ENCODE measurements around the gene HAUS2. TPM values are rescaled to one million over a fixed set of nuclear protein-coding genes. Genes with fewer than 3 reads are reported as not detected.

The HAUS2 gene
- total and polyA plus RNA-seq, 2 donors (not counting 3 experiments of a cell fraction or from before 2014, with no cell fraction given), result 12.6 to 33.5 TPM

DNA sequence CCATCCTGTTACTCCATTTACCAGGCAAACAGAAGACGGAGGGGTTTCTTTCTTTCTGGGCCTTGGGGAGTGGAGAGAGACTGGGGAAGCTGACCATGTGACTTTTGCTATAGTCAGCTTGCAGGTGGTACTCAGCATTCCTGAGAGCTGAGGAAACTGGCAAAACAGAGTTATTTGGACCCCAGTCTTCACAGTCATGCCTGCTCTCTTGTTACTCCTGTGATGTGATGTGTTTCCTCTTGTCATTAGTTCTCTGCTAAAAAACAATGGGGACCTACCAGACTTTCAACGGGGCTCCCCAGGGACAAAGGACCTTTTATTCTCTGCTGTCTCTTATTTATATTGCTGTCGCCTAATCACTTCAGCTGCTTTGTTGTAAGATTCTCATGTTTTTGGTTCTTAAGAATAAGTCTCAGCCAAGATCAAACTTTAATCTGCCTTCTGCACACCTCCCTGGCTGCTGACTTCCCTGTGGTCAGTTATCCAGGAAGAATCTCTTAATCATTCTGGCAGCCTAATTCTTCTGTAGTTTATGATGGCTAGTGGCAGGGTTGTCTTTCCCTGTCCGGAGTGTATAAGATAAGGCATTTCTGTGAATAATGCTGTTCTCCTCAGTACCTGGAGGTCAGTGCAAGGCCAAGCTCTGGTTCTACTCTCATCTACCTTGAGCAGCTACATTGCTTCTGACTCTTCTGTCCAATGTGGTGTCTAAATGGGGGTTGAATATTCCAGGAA is 35.6 kb downstream of the HAUS2 start:
- POLR2A ChIA-PET, result no interaction called here
- CTCF ChIA-PET, result interaction anchor here (1.0 to 1.6 kb wide), 3 partner anchors 8 to 18 kb away, joined by 3 to 6 read pairs (median 3); no protein-coding TSS in a partner anchor
- TSS peak; percentile 21 for BruUV-seq (replicated peaks)
- Histone ChIP-seq H3K4me2 (ENCODE audit: insufficient read depth, low read length) (no peak overlapping the region), H3K79me2 (ENCODE audit: control insufficient read depth, insufficient read depth, low read length) (peaks cover 4% of the 10 kb centered on the region), H3K9me1 (replicated peaks; ENCODE audit: control insufficient read depth, extremely low read depth, insufficient read depth, low read length) (no peaks in the 10 kb centered on the region), H3K9me3 (replicated peaks; ENCODE audit: control insufficient read depth, insufficient read depth, low read length) (no peaks in the 10 kb centered on the region), H3K9ac (replicated peaks; ENCODE audit: extremely low read depth, insufficient read depth, low read length) (no peak overlapping the region), H3K4me1 (ENCODE audit: control insufficient read depth, extremely low read depth, insufficient read depth, low read length) (peaks cover 22% of the 10 kb centered on the region), H3K27ac (ENCODE audit: insufficient read depth, low read depth, low read length) (peak overlapping the region; percentile 35), H2AFZ (ENCODE audit: low read depth, low read length) (no peak overlapping the region), H3K4me3 (replicated peaks in 1 of 3; ENCODE audit: insufficient read depth in 1 of 3, low read depth in 1 of 3, low read length in 3 of 3) (no peak overlapping the region), H3K27me3 (ENCODE audit: control insufficient read depth in 2 of 2, insufficient read depth in 2 of 2, low read length in 2 of 2) (no peaks in the 10 kb centered on the region), H4K20me1 (replicated peaks; ENCODE audit: control insufficient read depth, extremely low read depth, insufficient read depth, low read length) (no peaks in the 10 kb centered on the region), H3K36me3 (ENCODE audit: control insufficient read depth in 2 of 2, extremely low read depth in 1 of 2, insufficient read depth in 2 of 2, low read length in 2 of 2) (no peaks in the 10 kb centered on the region)
- TF ChIP-seq EZH2 (IDR thresholded peaks at IDR 0.05; ENCODE audit: borderline replicate concordance, low read depth, low read length, severe bottlenecking) (no peak), POLR2A (IDR thresholded peaks at IDR 0.05; ENCODE audit: low read depth, low read length) (no peak), POLR2AphosphoS5 (IDR thresholded peaks at IDR 0.05; ENCODE audit: insufficient read depth, low read depth, low read length) (no peak), GATA2 (IDR thresholded peaks at IDR 0.05; ENCODE audit: insufficient read depth, insufficient read length, low read depth, low read length) (no peak), FOS (IDR thresholded peaks at IDR 0.05; ENCODE audit: borderline replicate concordance, insufficient read depth, low read length) (no peak), MYC (IDR thresholded peaks at IDR 0.05; ENCODE audit: low read depth, low read length) (no peak), JUN (IDR thresholded peaks at IDR 0.05; ENCODE audit: borderline replicate concordance, insufficient read depth, insufficient read length, low read depth) (no peak)
- TF ChIP-seq, protein P1, sequence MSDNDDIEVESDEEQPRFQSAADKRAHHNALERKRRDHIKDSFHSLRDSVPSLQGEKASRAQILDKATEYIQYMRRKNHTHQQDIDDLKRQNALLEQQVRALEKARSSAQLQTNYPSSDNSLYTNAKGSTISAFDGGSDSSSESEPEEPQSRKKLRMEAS (IDR thresholded peaks at IDR 0.05; ENCODE audit: insufficient read depth, insufficient read length), result no peak
- TF ChIP-seq, protein P2, sequence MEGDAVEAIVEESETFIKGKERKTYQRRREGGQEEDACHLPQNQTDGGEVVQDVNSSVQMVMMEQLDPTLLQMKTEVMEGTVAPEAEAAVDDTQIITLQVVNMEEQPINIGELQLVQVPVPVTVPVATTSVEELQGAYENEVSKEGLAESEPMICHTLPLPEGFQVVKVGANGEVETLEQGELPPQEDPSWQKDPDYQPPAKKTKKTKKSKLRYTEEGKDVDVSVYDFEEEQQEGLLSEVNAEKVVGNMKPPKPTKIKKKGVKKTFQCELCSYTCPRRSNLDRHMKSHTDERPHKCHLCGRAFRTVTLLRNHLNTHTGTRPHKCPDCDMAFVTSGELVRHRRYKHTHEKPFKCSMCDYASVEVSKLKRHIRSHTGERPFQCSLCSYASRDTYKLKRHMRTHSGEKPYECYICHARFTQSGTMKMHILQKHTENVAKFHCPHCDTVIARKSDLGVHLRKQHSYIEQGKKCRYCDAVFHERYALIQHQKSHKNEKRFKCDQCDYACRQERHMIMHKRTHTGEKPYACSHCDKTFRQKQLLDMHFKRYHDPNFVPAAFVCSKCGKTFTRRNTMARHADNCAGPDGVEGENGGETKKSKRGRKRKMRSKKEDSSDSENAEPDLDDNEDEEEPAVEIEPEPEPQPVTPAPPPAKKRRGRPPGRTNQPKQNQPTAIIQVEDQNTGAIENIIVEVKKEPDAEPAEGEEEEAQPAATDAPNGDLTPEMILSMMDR (IDR thresholded peaks at IDR 0.05; ENCODE audit: extremely low read depth in 1 of 2, insufficient read depth in 1 of 2, low read depth in 1 of 2, low read length in 2 of 2), result no peak
- intact Hi-C loops (cut with micrococcal nuclease), result no loop called here
- dilution Hi-C loops (cut with MboI; ENCODE audit: extremely low pct_ligation_motif_present, low sequenced_read_pairs), result no loop called here
- no peak for FAIRE-seq
- DNase-seq (ENCODE audit: low read depth, low spot score), result peak; percentile 45

All from endothelial cell of umbilical vein (primary cell).